Kidney (tissue), 14 donors: Measurements from ENCODE around the gene PHLDB3. TPM values are rescaled to one million over a fixed set of nuclear protein-coding genes. Genes with fewer than 3 reads are reported as not detected.

Experiments used
- DNase-seq, 5 donors: peaks; one replicate each; pipeline ENCODE4 v3.0.0-alpha.2; 2013 to 2020
- FAIRE-seq: peaks from 2 replicates; lab custom pipeline; 2012; peaks lifted over from hg19 to GRCh38; lab: Jason Lieb, UNC
- H3K27ac ChIP-seq, 2 donors: one replicate each; pipeline ENCODE4 v1.7.0; 2013; ENCODE audit warnings: low read depth in 2 of 2, low read length in 2 of 2, inconsistent platforms in 1 of 2
- H3K27me3 ChIP-seq: one replicate; pipeline ENCODE4 v1.7.1; 2013; ENCODE audit warnings: low read length, inconsistent platforms; ENCODE audit not compliant: control insufficient read depth, insufficient read depth
- H3K36me3 ChIP-seq, 3 donors: one replicate each; pipeline versions ENCODE4 v1.7.0 to v1.7.1; 2013; ENCODE audit warnings: low read length in 3 of 3, control low read depth in 1 of 3, inconsistent platforms in 1 of 3; ENCODE audit not compliant: insufficient read depth in 3 of 3, control insufficient read depth in 2 of 3
- H3K4me1 ChIP-seq, 3 donors: one replicate each; pipeline versions ENCODE4 v1.7.0 to v1.7.1; 2013; ENCODE audit warnings: low read length in 3 of 3, inconsistent platforms in 1 of 3, low read depth in 1 of 3; ENCODE audit not compliant: control insufficient read depth in 2 of 3, insufficient read depth in 2 of 3
- H3K4me3 ChIP-seq, 3 donors: one replicate each; pipeline versions ENCODE4 v1.7.0 to v1.8.1; 2013; ENCODE audit warnings: low read length in 3 of 3, control low read depth in 1 of 3, inconsistent platforms in 1 of 3
- H3K9ac ChIP-seq, 3 donors: one replicate each; pipeline versions ENCODE4 v1.7.0 to v1.7.1; 2013; ENCODE audit warnings: low read length in 3 of 3, control low read depth in 1 of 3, inconsistent platforms in 1 of 3
- H3K9me3 ChIP-seq, 3 donors: one replicate each; pipeline versions ENCODE4 v1.7.0 to v1.7.1; 2013; ENCODE audit warnings: low read length in 3 of 3, control low read depth in 1 of 3, inconsistent platforms in 1 of 3; ENCODE audit not compliant: control insufficient read depth in 2 of 3, insufficient read depth in 1 of 3
- CTCF ChIP-seq: IDR thresholded peaks from 3 replicates; pipeline ENCODE4 v1.5.1; 2012; ENCODE audit warnings: mild to moderate bottlenecking, moderate library complexity, borderline replicate concordance; ENCODE audit not compliant: insufficient read depth; ENCODE audit errors: extremely low read depth
- intact Hi-C: fragments of 100-400 bp; cut with DNase I; formaldehyde crosslinking; loops from one replicate; pipeline ENCODE4 v1.11.1; 2022
- polyA plus RNA-seq: library from polyadenylated mRNA; stranded (reverse); fragments of 350-450 nt; fragmentation: Illumina TruSeq; extraction: RNeasy Lipid Tissue Mini Kit (QIAGEN cat#74804); gene quantifications from one replicate; pipeline ENCODE4 v1.2.3, GENCODE V29; 2014; ENCODE audit warnings: low read depth, low replicate concordance; ENCODE audit not compliant: insufficient read depth
- total RNA-seq: library from RNA; stranded (reverse); fragmentation: NEBNext Ultra II Directional; extraction: Animal tissue kit (Norgen Biotek cat#: 25700); gene quantifications from one replicate; pipeline ENCODE4 v1.2.1, GENCODE V29; 2021
- donor health status: control.
- donor health status: control.
- donor health status: control.
- donor health status: control.
- donor health status: control.
- donor health status: DM: yes; HTN: yes; CAD: no.
- donor health status: Normal renal cell carcinoma (clear cell type).

The PHLDB3 gene
- total and polyA plus RNA-seq, 2 donors from 2014 or later = 8.2 to 10.8 TPM

- no peaks in the 10 kb centered on the region for H3K36me3 ChIP-seq
- H3K4me1 ChIP-seq = peaks cover 0 to 10% (median 0%) of the 10 kb centered on the region in 3 donors
- H3K4me3 ChIP-seq = peak overlapping the region; percentile 70 to 81 (median 74)
- H3K9me3 ChIP-seq = no peaks in the 10 kb centered on the region
- FAIRE-seq (no peak), DNase-seq (peak in 4 of 5 donors; percentile 74 to 94 (median 88))
- peaks cover 2% of the 10 kb centered on the region for H3K27me3 ChIP-seq
- TF ChIP-seq CTCF = no peak
- H3K9ac ChIP-seq = peak overlapping the region in 2 of 3 donors; percentile 40 to 50
- intact Hi-C loops = no loop called here
- H3K27ac ChIP-seq = peak overlapping the region; percentile 63 to 85
Observed at GRCh38 chr19:43464134-43464775, 40.3 kb downstream of the PHLDB3 start.

- peak; percentile 96 to 100 (median 98) for DNase-seq
- Histone ChIP-seq H3K4me1 (peaks cover 0 to 10% (median 0%) of the 10 kb centered on the region in 3 donors), H3K27me3 (peaks cover 2% of the 10 kb centered on the region), H3K9me3 (no peaks in the 10 kb centered on the region), H3K36me3 (no peaks in the 10 kb centered on the region), H3K27ac (peak overlapping the region; percentile 72 to 85), H3K4me3 (peak overlapping the region; percentile 70 to 81 (median 74)), H3K9ac (peak overlapping the region; percentile 22 to 50 (median 40))
- TF ChIP-seq CTCF = no peak
- no peak for FAIRE-seq
- intact Hi-C loops = no loop called here
Observed at GRCh38 chr19:43463381-43464133, 41.0 kb downstream of the PHLDB3 start.

GRCh38 chr19:43462785-43463380 is 41.7 kb downstream of the PHLDB3 start:
- TF ChIP-seq CTCF = no peak
- H3K4me3 ChIP-seq = peak overlapping the region; percentile 47 to 81 (median 68)
- intact Hi-C loops = no loop called here
- DNase-seq (no peak), FAIRE-seq (no peak)
- H3K4me1 ChIP-seq = peaks cover 0 to 10% (median 0%) of the 10 kb centered on the region in 3 donors
- no peaks in the 10 kb centered on the region for H3K9me3 ChIP-seq
- H3K36me3 ChIP-seq = no peaks in the 10 kb centered on the region
- H3K9ac ChIP-seq = peak overlapping the region; percentile 5 to 33 (median 31)
- peaks cover 2% of the 10 kb centered on the region for H3K27me3 ChIP-seq
- peak overlapping the region; percentile 11 to 72 for H3K27ac ChIP-seq
